ENCODE measurements around the gene MTCL1. TPM values are rescaled to one million over a fixed set of nuclear protein-coding genes. Genes with fewer than 3 reads are reported as not detected.

Gene MTCL1
- total RNA-seq, 1 donor, result 59.6 TPM

- no peak overlapping the region for H3K4me3 ChIP-seq (ENCODE audit: low read depth, low read length)
- no peak for TF ChIP-seq CTCF (IDR thresholded peaks at IDR 0.05; ENCODE audit: insufficient read depth, low read depth, low read length)
- no peak for DNase-seq (ENCODE audit: low read depth)
Measured at GRCh38 chr18:8660316-8660715, 45.0 kb upstream of the MTCL1 start.

- no peak for TF ChIP-seq CTCF (IDR thresholded peaks at IDR 0.05; ENCODE audit: insufficient read depth, low read depth, low read length)
- H3K4me3 ChIP-seq (ENCODE audit: low read depth, low read length), result no peak overlapping the region
- peak; percentile 28 for DNase-seq (ENCODE audit: low read depth)
Measured at GRCh38 chr18:8661754-8662559, 43.4 kb upstream of the MTCL1 start.

GRCh38 chr18:8662560-8663255 is 42.6 kb upstream of the MTCL1 start:
- TF ChIP-seq CTCF (IDR thresholded peaks at IDR 0.05; ENCODE audit: insufficient read depth, low read depth, low read length), result no peak
- DNase-seq (ENCODE audit: low read depth), result no peak
- H3K4me3 ChIP-seq (ENCODE audit: low read depth, low read length), result no peak overlapping the region

GRCh38 chr18:8667846-8668245 is 37.5 kb upstream of the MTCL1 start:
- TF ChIP-seq CTCF (IDR thresholded peaks at IDR 0.05; ENCODE audit: insufficient read depth, low read depth, low read length), result no peak
- DNase-seq (ENCODE audit: low read depth), result peak; percentile 23
- no peak overlapping the region for H3K4me3 ChIP-seq (ENCODE audit: low read depth, low read length)

GRCh38 chr18:8668381-8668780 is 37.0 kb upstream of the MTCL1 start:
- no peak overlapping the region for H3K4me3 ChIP-seq (ENCODE audit: low read depth, low read length)
- no peak for TF ChIP-seq CTCF (IDR thresholded peaks at IDR 0.05; ENCODE audit: insufficient read depth, low read depth, low read length)
- DNase-seq (ENCODE audit: low read depth), result no peak

- TF ChIP-seq CTCF (IDR thresholded peaks at IDR 0.05; ENCODE audit: insufficient read depth, low read depth, low read length), result no peak
- no peak overlapping the region for H3K4me3 ChIP-seq (ENCODE audit: low read depth, low read length)
- DNase-seq (ENCODE audit: low read depth), result no peak
Measured at GRCh38 chr18:8669571-8669970, 35.8 kb upstream of the MTCL1 start.

Data from fibroblast of villous mesenchyme (primary cell).